ENCODE results near the gene RASEF. TPM values are rescaled to one million over a fixed set of nuclear protein-coding genes. Genes with fewer than 3 reads are reported as not detected.

Gene RASEF
- total and polyA plus RNA-seq, 2 donors (not counting 3 experiments of a cell fraction or from before 2014, with no cell fraction given), result 0.11 TPM; not detected in 1

- no peaks in the 10 kb centered on the region for H3K9me3 ChIP-seq (replicated peaks; ENCODE audit: control insufficient read depth, insufficient read depth, low read length)
- H3K36me3 ChIP-seq (ENCODE audit: control insufficient read depth in 2 of 2, extremely low read depth in 1 of 2, insufficient read depth in 2 of 2, low read length in 2 of 2), result no peaks in the 10 kb centered on the region
- intact Hi-C loops (cut with micrococcal nuclease) (no loop called here), dilution Hi-C loops (cut with MboI; ENCODE audit: extremely low pct_ligation_motif_present, low sequenced_read_pairs) (no loop called here)
- H3K4me3 ChIP-seq (replicated peaks in 1 of 3; ENCODE audit: insufficient read depth in 1 of 3, low read depth in 1 of 3, low read length in 3 of 3), result peak overlapping the region in 1 of 3 experiments; percentile 11
- ChIA-PET CTCF (no interaction called here), POLR2A (no interaction called here)
- no peaks in the 10 kb centered on the region for H3K9me1 ChIP-seq (replicated peaks; ENCODE audit: control insufficient read depth, extremely low read depth, insufficient read depth, low read length)
- no TSS peak for BruUV-seq (replicated peaks)
- TF ChIP-seq MYC (IDR thresholded peaks at IDR 0.05; ENCODE audit: low read depth, low read length) (no peak), EZH2 (IDR thresholded peaks at IDR 0.05; ENCODE audit: borderline replicate concordance, low read depth, low read length, severe bottlenecking) (no peak), FOS (IDR thresholded peaks at IDR 0.05; ENCODE audit: borderline replicate concordance, insufficient read depth, low read length) (no peak), POLR2AphosphoS5 (IDR thresholded peaks at IDR 0.05; ENCODE audit: insufficient read depth, low read depth, low read length) (no peak), POLR2A (IDR thresholded peaks at IDR 0.05; ENCODE audit: low read depth, low read length) (no peak), CTCF (IDR thresholded peaks at IDR 0.05; ENCODE audit: extremely low read depth in 1 of 2, insufficient read depth in 1 of 2, low read depth in 1 of 2, low read length in 2 of 2) (no peak), JUN (IDR thresholded peaks at IDR 0.05; ENCODE audit: borderline replicate concordance, insufficient read depth, insufficient read length, low read depth) (no peak), MAX (IDR thresholded peaks at IDR 0.05; ENCODE audit: insufficient read depth, insufficient read length) (no peak), GATA2 (IDR thresholded peaks at IDR 0.05; ENCODE audit: insufficient read depth, insufficient read length, low read depth, low read length) (no peak)
- DNase-seq (ENCODE audit: low read depth, low spot score) (no peak), FAIRE-seq (no peak)
- H3K9ac ChIP-seq (replicated peaks; ENCODE audit: extremely low read depth, insufficient read depth, low read length), result no peak overlapping the region
- no peak overlapping the region for H2AFZ ChIP-seq (ENCODE audit: low read depth, low read length)
- H3K4me1 ChIP-seq (ENCODE audit: control insufficient read depth, extremely low read depth, insufficient read depth, low read length), result no peaks in the 10 kb centered on the region
- no peak overlapping the region for H3K27ac ChIP-seq (ENCODE audit: insufficient read depth, low read depth, low read length)
- H3K4me2 ChIP-seq (ENCODE audit: insufficient read depth, low read length), result no peak overlapping the region
- H3K27me3 ChIP-seq (ENCODE audit: control insufficient read depth in 2 of 2, insufficient read depth in 2 of 2, low read length in 2 of 2), result peaks cover 24 to 35% of the 10 kb centered on the region in 2 experiments
- no peaks in the 10 kb centered on the region for H3K79me2 ChIP-seq (ENCODE audit: control insufficient read depth, insufficient read depth, low read length)
- H4K20me1 ChIP-seq (replicated peaks; ENCODE audit: control insufficient read depth, extremely low read depth, insufficient read depth, low read length), result no peaks in the 10 kb centered on the region
Measured at GRCh38 chr9:83061990-83062650, 822 bp downstream of the RASEF start.
